Keratinocyte (primary cell): ENCODE data around the gene PTRH1. TPM values are rescaled to one million over a fixed set of nuclear protein-coding genes. Genes with fewer than 3 reads are reported as not detected.

ENCODE experiments used
- DNase-seq: peaks from one replicate; pipeline ENCODE4 v3.0.0-alpha.2; 2011; ENCODE audit warnings: low read depth, missing footprints, low spot score
- FAIRE-seq: peaks from 2 replicates; lab custom pipeline; 2011; peaks lifted over from hg19 to GRCh38; lab: Jason Lieb, UNC
- H2AFZ ChIP-seq: 2 replicates; pipeline ENCODE4 v1.6.0; 2012; ENCODE audit warnings: low read length, control low read depth, inconsistent platforms; ENCODE audit not compliant: control insufficient read depth
- H3K27ac ChIP-seq: 2 replicates; pipeline ENCODE4 v1.5.1; 2011; ENCODE audit warnings: low read length; ENCODE audit not compliant: control insufficient read depth, insufficient read depth
- H3K27me3 ChIP-seq: 3 replicates; pipeline ENCODE4 v1.6.0; 2011; ENCODE audit warnings: low read length; ENCODE audit not compliant: control insufficient read depth, insufficient read depth; ENCODE audit errors: extremely low read depth
- H3K36me3 ChIP-seq, 2 experiments: 2 replicates in 1 of 2; 3 replicates in 1 of 2; pipeline ENCODE4 v1.5.1; 2011; ENCODE audit warnings: low read length in 2 of 2, mild to moderate bottlenecking in 1 of 2; ENCODE audit not compliant: control insufficient read depth in 2 of 2, insufficient read depth in 2 of 2; ENCODE audit errors: extremely low read depth in 1 of 2
- H3K4me1 ChIP-seq: 3 replicates; pipeline ENCODE4 v1.5.1; 2011; ENCODE audit warnings: low read length; ENCODE audit not compliant: control insufficient read depth, insufficient read depth; ENCODE audit errors: extremely low read depth
- H3K4me2 ChIP-seq: 3 replicates; pipeline ENCODE4 v1.6.0; 2011; ENCODE audit warnings: low read depth, low read length; ENCODE audit not compliant: control insufficient read depth, insufficient read depth; ENCODE audit errors: extremely low read depth
- H3K4me3 ChIP-seq, 3 experiments: fragments of 200-600 bp in 1 of 3; sonication (generic) in 1 of 3; 2 replicates in 2 of 3; 3 replicates in 1 of 3; pipeline ENCODE4 v1.5.1; 2011 to 2016; ENCODE audit warnings: low read length in 3 of 3, mild to moderate bottlenecking in 3 of 3, control low read depth in 2 of 3, inconsistent platforms in 1 of 3, low read depth in 1 of 3, mixed read lengths in 1 of 3, mixed run types in 1 of 3, moderate library complexity in 1 of 3; ENCODE audit not compliant: control insufficient read depth in 2 of 3, insufficient read depth in 2 of 3; ENCODE audit errors: extremely low read depth in 1 of 3
- H3K79me2 ChIP-seq: 2 replicates; pipeline ENCODE4 v1.6.0; 2012; ENCODE audit warnings: low read length; ENCODE audit not compliant: control insufficient read depth, insufficient read depth
- H3K9ac ChIP-seq: 3 replicates; pipeline ENCODE4 v1.6.0; 2011; ENCODE audit warnings: low read length; ENCODE audit not compliant: control insufficient read depth, insufficient read depth; ENCODE audit errors: extremely low read depth
- H3K9me1 ChIP-seq: 3 replicates; pipeline ENCODE4 v1.6.0; 2011; ENCODE audit warnings: low read length; ENCODE audit not compliant: control insufficient read depth, insufficient read depth; ENCODE audit errors: extremely low read depth
- H3K9me3 ChIP-seq: 2 replicates; pipeline ENCODE4 v1.5.1; 2012; ENCODE audit warnings: low read depth, low read length; ENCODE audit not compliant: control insufficient read depth
- H4K20me1 ChIP-seq: 3 replicates; pipeline ENCODE4 v1.6.0; 2011; ENCODE audit warnings: low read length; ENCODE audit not compliant: control insufficient read depth, insufficient read depth; ENCODE audit errors: extremely low read depth
- CTCF ChIP-seq, 3 experiments: IDR thresholded peaks in 1 of 3; conservative IDR thresholded peaks in 1 of 3; optimal IDR thresholded peaks in 1 of 3; 2 replicates in 2 of 3; 3 replicates in 1 of 3; pipeline versions ENCODE3 to v1.5.1; 2011; ENCODE audit warnings: low read length in 3 of 3, mild to moderate bottlenecking in 3 of 3, moderate library complexity in 2 of 3, control low read depth in 1 of 3, inconsistent platforms in 1 of 3; ENCODE audit not compliant: insufficient read depth in 2 of 3; ENCODE audit errors: extremely low read depth in 1 of 3
- EZH2 ChIP-seq: IDR thresholded peaks from one replicate; pipeline ENCODE4 v1.6.1; 2012; ENCODE audit warnings: inconsistent platforms, mild to moderate bottlenecking, low read length, moderate library complexity
- dilution Hi-C: fragments of 300-500 bp; cut with MboI; formaldehyde crosslinking; loops from one replicate; pipeline ENCODE4 v1.7.0; 2020; ENCODE audit warnings: low sequenced_read_pairs; ENCODE audit not compliant: extremely low pct_ligation_motif_present
- polyA plus RNA-seq, 5 experiments: library from polyadenylated mRNA; depleted of rRNA in 3 of 5; stranded (reverse) in 3 of 5; stranded (forward) in 1 of 5; unstranded in 1 of 5; fragments of >200 nt; gene quantifications; 1 replicate in 1 of 5; 2 replicates in 3 of 5; 3 replicates in 1 of 5; pipeline versions ENCODE4 v1.2.1 to v1.2.3, GENCODE V29; 2011 to 2012; ENCODE audit warnings: missing spikeins in 2 of 5, low read depth in 1 of 5, low replicate concordance in 1 of 5

The PTRH1 gene
- polyA plus RNA-seq, 1 donor (not counting 4 experiments of a cell fraction or from before 2014, with no cell fraction given), result 14.3 TPM

- H3K9ac ChIP-seq, result no peak overlapping the region
- H3K4me2 ChIP-seq, result no peak overlapping the region
- no peak for FAIRE-seq
- H3K36me3 ChIP-seq, result no peaks in the 10 kb centered on the region
- no peaks in the 10 kb centered on the region for H3K27me3 ChIP-seq
- H3K79me2 ChIP-seq, result no peaks in the 10 kb centered on the region
- no peak for DNase-seq
- peaks cover 13% of the 10 kb centered on the region for H3K4me1 ChIP-seq
- H3K4me3 ChIP-seq, result no peak overlapping the region
- TF ChIP-seq CTCF (optimal IDR thresholded peaks at IDR 0.05 in 1 of 3, IDR thresholded peaks at IDR 0.05 in 1 of 3, conservative IDR thresholded peaks at IDR 0.05 in 1 of 3; ENCODE audit: extremely low read depth in 1 of 3, insufficient read depth in 2 of 3, low read length in 3 of 3) (no peak), EZH2 (no peak)
- no peaks in the 10 kb centered on the region for H3K9me3 ChIP-seq
- H3K9me1 ChIP-seq, result no peaks in the 10 kb centered on the region
- dilution Hi-C loops, result no loop called here
- H4K20me1 ChIP-seq, result no peaks in the 10 kb centered on the region
- no peak overlapping the region for H2AFZ ChIP-seq
- no peak overlapping the region for H3K27ac ChIP-seq
Observed at GRCh38 chr9:127744398-127745110, 29.1 kb upstream of the PTRH1 start.

GRCh38 chr9:127742435-127743088 lies 27.1 kb upstream of the PTRH1 start:
- H3K9ac ChIP-seq, result no peak overlapping the region
- H3K79me2 ChIP-seq, result no peaks in the 10 kb centered on the region
- peaks cover 13% of the 10 kb centered on the region for H3K4me1 ChIP-seq
- no peak for TF ChIP-seq EZH2
- TF ChIP-seq CTCF (optimal IDR thresholded peaks at IDR 0.05 in 1 of 3, IDR thresholded peaks at IDR 0.05 in 1 of 3, conservative IDR thresholded peaks at IDR 0.05 in 1 of 3; ENCODE audit: extremely low read depth in 1 of 3, insufficient read depth in 2 of 3, low read length in 3 of 3), result no peak
- no peak overlapping the region for H3K4me3 ChIP-seq
- dilution Hi-C loops, result no loop called here
- no peaks in the 10 kb centered on the region for H3K36me3 ChIP-seq
- no peaks in the 10 kb centered on the region for H3K9me1 ChIP-seq
- no peak for DNase-seq
- no peaks in the 10 kb centered on the region for H3K9me3 ChIP-seq
- H3K4me2 ChIP-seq, result no peak overlapping the region
- no peaks in the 10 kb centered on the region for H4K20me1 ChIP-seq
- FAIRE-seq, result no peak
- no peaks in the 10 kb centered on the region for H3K27me3 ChIP-seq
- no peak overlapping the region for H3K27ac ChIP-seq
- H2AFZ ChIP-seq, result no peak overlapping the region
